Muscle layer of duodenum (tissue), 2 donors: ENCODE results near the gene KAZN.
"Not testable (repeated sequence)": the region's sequence is repeated elsewhere in the genome, so short reads cannot be mapped to it uniquely, and the experiment has no call there.

Experiments
- H3K27ac ChIP-seq: one replicate; pipeline ENCODE4 v1.7.0; 2013; ENCODE audit warnings: mild to moderate bottlenecking, low read length
- H3K27me3 ChIP-seq: one replicate; pipeline ENCODE4 v1.7.0; 2013; ENCODE audit warnings: low read depth, mild to moderate bottlenecking, control low read depth, low read length
- H3K36me3 ChIP-seq, 2 donors: one replicate each; pipeline ENCODE4 v1.7.0; 2013; ENCODE audit warnings: low read length in 2 of 2, control low read depth in 1 of 2, mild to moderate bottlenecking in 1 of 2; ENCODE audit not compliant: insufficient read depth in 2 of 2, control insufficient read depth in 1 of 2
- H3K4me1 ChIP-seq, 2 donors: one replicate each; pipeline ENCODE4 v1.7.0; 2013; ENCODE audit warnings: low read length in 2 of 2, mild to moderate bottlenecking in 2 of 2, control low read depth in 1 of 2, moderate library complexity in 1 of 2; ENCODE audit not compliant: insufficient read depth in 2 of 2, control insufficient read depth in 1 of 2
- H3K4me3 ChIP-seq, 2 donors: one replicate each; pipeline ENCODE4 v1.7.0; 2013; ENCODE audit warnings: low read length in 2 of 2, low read depth in 1 of 2, mild to moderate bottlenecking in 1 of 2
- H3K9me3 ChIP-seq, 2 donors: one replicate each; pipeline ENCODE4 v1.7.0; 2013; ENCODE audit warnings: low read length in 2 of 2, control low read depth in 1 of 2, mild to moderate bottlenecking in 1 of 2; ENCODE audit not compliant: control insufficient read depth in 1 of 2
- donor health status: healthy.

The KAZN gene

GRCh38 chr1:15031251-15031933, 432.9 kb downstream of the KAZN start:
- Histone ChIP-seq H3K27ac (no peak overlapping the region), H3K4me1 (peaks cover 0 to 14% of the 10 kb centered on the region in 2 donors), H3K27me3 (no peaks in the 10 kb centered on the region), H3K9me3 (no peaks in the 10 kb centered on the region), H3K36me3 (peaks cover 0 to 8% of the 10 kb centered on the region in 2 donors), H3K4me3 (no peak overlapping the region)

- H3K4me3 ChIP-seq: no peak overlapping the region
- peaks cover 0 to 5% of the 10 kb centered on the region in 2 donors for H3K36me3 ChIP-seq
- H3K27ac ChIP-seq: no peak overlapping the region
- H3K9me3 ChIP-seq: no peaks in the 10 kb centered on the region
- H3K4me1 ChIP-seq: peaks cover 0 to 4% of the 10 kb centered on the region in 2 donors
- H3K27me3 ChIP-seq: no peaks in the 10 kb centered on the region
These were observed 434.8 kb downstream of the KAZN start for GRCh38 chr1:15033264-15033663.

- H3K4me3 ChIP-seq: no peak overlapping the region
- H3K36me3 ChIP-seq: peaks cover 0 to 5% of the 10 kb centered on the region in 2 donors
- H3K27ac ChIP-seq: no peak overlapping the region
- no peaks in the 10 kb centered on the region for H3K9me3 ChIP-seq
- no peaks in the 10 kb centered on the region for H3K4me1 ChIP-seq
- H3K27me3 ChIP-seq: no peaks in the 10 kb centered on the region
These were observed 436.2 kb downstream of the KAZN start for GRCh38 chr1:15034656-15035055.

- no peaks in the 10 kb centered on the region for H3K27me3 ChIP-seq
- H3K9me3 ChIP-seq: no peaks in the 10 kb centered on the region
- H3K27ac ChIP-seq: no peak overlapping the region
- no peak overlapping the region for H3K4me3 ChIP-seq
- no peaks in the 10 kb centered on the region for H3K4me1 ChIP-seq
- H3K36me3 ChIP-seq: peaks cover 0 to 5% of the 10 kb centered on the region in 2 donors
These were observed 436.8 kb downstream of the KAZN start for GRCh38 chr1:15035236-15035635.

- no peaks in the 10 kb centered on the region for H3K27me3 ChIP-seq
- H3K9me3 ChIP-seq: no peaks in the 10 kb centered on the region
- H3K27ac ChIP-seq: no peak overlapping the region
- no peaks in the 10 kb centered on the region for H3K4me1 ChIP-seq
- peaks cover 0 to 5% of the 10 kb centered on the region in 2 donors for H3K36me3 ChIP-seq
- no peak overlapping the region for H3K4me3 ChIP-seq
These were observed 437.6 kb downstream of the KAZN start for GRCh38 chr1:15036101-15036500.

GRCh38 chr1:15038232-15039016, 439.9 kb downstream of the KAZN start:
- H3K9me3 ChIP-seq: no peaks in the 10 kb centered on the region
- no peak overlapping the region for H3K4me3 ChIP-seq
- no peaks in the 10 kb centered on the region for H3K27me3 ChIP-seq
- peaks cover 0 to 5% of the 10 kb centered on the region in 2 donors for H3K36me3 ChIP-seq
- no peaks in the 10 kb centered on the region for H3K4me1 ChIP-seq
- H3K27ac ChIP-seq: no peak overlapping the region

GRCh38 chr1:15039017-15039648, 440.6 kb downstream of the KAZN start:
- no peak overlapping the region for H3K4me3 ChIP-seq
- no peaks in the 10 kb centered on the region for H3K4me1 ChIP-seq
- H3K36me3 ChIP-seq: peaks cover 0 to 5% of the 10 kb centered on the region in 2 donors
- no peaks in the 10 kb centered on the region for H3K9me3 ChIP-seq
- H3K27ac ChIP-seq: no peak overlapping the region
- no peaks in the 10 kb centered on the region for H3K27me3 ChIP-seq

- H3K9me3 ChIP-seq: no peaks in the 10 kb centered on the region
- no peak overlapping the region for H3K4me3 ChIP-seq
- no peaks in the 10 kb centered on the region for H3K27me3 ChIP-seq
- peaks cover 0 to 3% of the 10 kb centered on the region in 2 donors for H3K36me3 ChIP-seq
- H3K4me1 ChIP-seq: no peaks in the 10 kb centered on the region
- H3K27ac ChIP-seq: no peak overlapping the region
These were observed 441.4 kb downstream of the KAZN start for GRCh38 chr1:15039901-15040300.

GRCh38 chr1:15040685-15041084, 442.2 kb downstream of the KAZN start:
- not testable (repeated sequence) for H3K36me3 ChIP-seq, H3K27ac ChIP-seq, H3K27me3 ChIP-seq, H3K4me1 ChIP-seq, H3K9me3 ChIP-seq, H3K4me3 ChIP-seq

GRCh38 chr1:15042866-15043265, 444.4 kb downstream of the KAZN start:
- H3K4me1 ChIP-seq: no peaks in the 10 kb centered on the region
- no peak overlapping the region for H3K27ac ChIP-seq
- H3K27me3 ChIP-seq: no peaks in the 10 kb centered on the region
- no peaks in the 10 kb centered on the region for H3K9me3 ChIP-seq
- no peak overlapping the region for H3K4me3 ChIP-seq
- no peaks in the 10 kb centered on the region for H3K36me3 ChIP-seq

GRCh38 chr1:15043934-15044333, 445.4 kb downstream of the KAZN start:
- Histone ChIP-seq H3K36me3 (no peaks in the 10 kb centered on the region), H3K4me3 (no peak overlapping the region), H3K27me3 (no peaks in the 10 kb centered on the region), H3K9me3 (no peaks in the 10 kb centered on the region), H3K27ac (no peak overlapping the region), H3K4me1 (no peaks in the 10 kb centered on the region)
